CD4-positive, alpha-beta T cell treated with Interleukin-6 at 100 ng/mL for 8 hours (primary cell): ENCODE data around the gene TMEM26.

Experiments
- DNase-seq: peaks from one replicate; pipeline ENCODE4 v3.0.0-alpha.2; 2020; ENCODE audit warnings: mixed read lengths, low spot score

TMEM26 gene

DNA sequence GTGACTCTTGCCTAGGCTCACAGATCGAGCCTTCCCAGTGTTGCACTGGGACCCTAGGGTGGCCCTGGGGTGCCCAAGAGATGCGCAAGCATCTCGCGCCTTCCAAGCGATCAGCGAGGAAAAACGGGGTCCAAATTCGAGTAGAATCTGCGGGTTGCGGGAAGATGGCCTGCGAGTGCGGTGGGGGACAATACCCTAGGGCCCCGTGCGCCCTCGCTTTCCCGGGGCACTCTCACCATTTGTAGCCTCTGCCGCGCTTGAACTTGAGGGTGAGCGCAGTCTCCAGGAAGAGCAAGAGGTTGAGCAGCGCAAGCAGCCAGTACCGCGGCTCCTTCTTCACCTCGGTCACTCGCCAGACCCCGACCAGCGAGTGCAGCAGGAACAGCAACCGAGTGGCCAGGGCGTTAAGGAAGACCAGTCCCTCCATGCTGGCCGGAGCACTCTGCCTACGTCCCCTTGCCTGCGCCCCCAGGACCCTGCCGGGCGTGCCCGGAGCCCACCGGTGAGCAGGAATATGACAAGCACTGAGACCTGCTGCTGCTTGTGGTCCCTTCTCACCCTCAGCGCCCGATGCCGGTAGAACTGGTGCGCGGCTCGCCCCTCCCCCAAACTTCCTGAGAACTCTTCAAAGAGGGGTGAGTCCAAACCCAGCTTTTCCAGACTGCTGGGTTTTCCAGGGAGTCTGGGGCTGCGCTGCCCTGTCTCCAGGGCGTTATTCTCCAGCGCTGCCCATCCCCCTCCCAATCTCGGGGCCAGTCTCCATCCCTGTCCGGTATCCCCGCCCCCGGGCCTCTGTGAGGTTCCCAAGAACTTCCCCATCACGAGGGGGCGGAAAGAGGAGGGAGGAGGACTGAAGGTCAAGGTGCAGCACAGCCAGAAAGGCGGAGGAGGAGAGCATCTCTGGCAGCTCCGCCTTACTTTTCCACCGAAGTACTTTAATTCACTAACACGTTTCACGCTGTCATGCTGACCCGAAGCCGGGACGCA, at the start of gene TMEM26:
TMEM26 (minus strand) TSS at position 727 of the 987 bp plus-strand sequence; CDS start at position 427, 300 bp downstream.
- no peak for DNase-seq

- DNase-seq: no peak
Observed at GRCh38 chr10:61500460-61500859, 47.3 kb upstream of the TMEM26 start.

DNA sequence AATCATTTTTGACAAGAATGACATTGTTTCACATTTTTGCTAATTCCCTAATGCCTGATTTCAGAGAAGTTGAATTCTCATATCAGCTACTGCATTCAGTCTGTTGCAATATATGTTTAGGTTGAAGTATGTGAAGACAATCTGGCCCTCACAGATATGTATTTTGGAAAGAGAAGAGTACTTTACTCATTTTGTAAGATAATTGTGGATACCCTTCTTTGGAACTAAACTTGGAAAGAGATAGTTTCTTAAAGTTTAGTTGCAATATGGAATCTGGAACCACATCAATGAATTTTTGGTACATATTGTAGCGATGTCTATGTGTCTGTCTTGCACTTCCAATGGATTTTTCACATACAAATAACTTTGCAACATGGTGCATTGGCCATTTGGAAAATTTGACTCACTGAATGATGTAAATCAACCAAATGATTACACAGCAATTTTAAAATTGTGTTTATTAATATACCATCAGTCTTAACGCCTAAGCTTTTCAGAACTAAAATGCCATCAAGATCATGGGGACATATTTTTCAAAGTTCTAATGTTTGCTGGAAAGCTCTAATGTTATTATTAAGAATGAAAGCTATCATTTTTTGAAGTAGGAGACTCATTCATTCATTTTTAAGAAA, 39.3 kb upstream of the TMEM26 start:
- no peak for DNase-seq

DNA sequence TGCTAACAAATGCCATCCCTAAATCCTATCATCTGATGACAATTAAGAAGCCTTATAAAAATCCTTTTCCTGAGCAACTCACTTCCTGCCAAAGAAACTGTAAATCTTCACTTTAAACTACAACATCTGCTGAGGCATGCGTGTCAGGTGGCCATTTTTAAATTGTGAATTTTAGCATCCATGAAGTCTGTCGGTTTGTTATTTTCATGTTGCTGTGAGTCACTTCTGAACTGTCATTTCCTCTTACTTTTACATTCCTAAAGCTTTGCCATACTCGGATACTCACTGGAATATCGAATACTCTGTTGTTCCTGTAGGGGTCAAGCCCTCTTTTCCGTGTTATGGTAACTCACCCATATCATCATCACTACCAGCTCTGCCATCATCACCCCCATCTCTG, 34.3 kb upstream of the TMEM26 start:
- DNase-seq: no peak

DNA sequence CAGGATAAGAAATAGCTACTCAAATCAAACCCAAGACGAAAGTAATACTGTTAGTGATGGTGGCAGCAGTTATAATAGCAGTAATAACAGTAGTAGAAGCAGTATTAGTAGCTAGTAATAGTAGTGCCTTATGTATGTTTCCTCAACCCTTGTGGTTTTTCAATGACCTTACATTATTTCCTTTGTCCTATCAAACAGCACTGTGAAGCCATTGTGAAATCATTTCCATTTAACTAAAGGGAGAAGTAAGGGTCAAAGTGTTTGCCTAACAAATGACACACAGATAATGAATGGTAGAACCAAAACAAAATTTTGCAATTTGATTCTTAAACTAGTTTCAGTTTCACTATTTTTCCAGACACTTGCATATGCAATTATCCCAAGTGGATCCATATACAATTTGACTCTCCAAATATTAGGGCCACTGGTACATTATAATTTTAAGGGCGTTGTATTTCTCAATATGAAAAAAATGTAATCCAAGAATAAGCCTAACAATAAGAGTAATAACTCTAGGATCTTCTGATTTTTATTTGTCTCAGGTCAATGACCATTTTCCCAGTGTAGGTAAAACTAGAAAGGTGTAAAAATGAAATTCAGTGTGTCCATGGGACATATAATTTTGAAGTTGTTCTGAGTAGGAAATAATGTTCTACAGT, 33.7 kb upstream of the TMEM26 start:
- no peak for DNase-seq

DNA sequence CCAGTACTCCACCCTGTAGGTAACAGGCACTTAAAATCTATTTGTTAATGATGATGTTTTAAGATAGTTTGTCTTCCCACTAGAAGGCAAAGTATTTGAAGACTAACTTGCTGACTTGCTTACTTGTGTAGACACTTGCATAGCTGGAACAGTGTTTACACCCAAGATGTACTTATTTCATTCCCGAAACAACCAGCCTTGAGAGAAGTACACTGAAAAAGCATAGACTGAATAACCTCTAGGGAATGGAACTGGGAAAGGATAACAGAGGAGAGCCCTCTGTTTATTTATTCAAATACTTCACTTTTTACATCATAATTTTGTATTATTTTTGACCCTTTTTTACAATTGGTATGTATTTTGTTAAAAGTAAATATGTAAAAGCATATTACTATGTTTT, 33.1 kb upstream of the TMEM26 start:
- DNase-seq: no peak

GRCh38 chr10:61481597-61481996, 28.4 kb upstream of the TMEM26 start:
- DNase-seq: no peak

DNA sequence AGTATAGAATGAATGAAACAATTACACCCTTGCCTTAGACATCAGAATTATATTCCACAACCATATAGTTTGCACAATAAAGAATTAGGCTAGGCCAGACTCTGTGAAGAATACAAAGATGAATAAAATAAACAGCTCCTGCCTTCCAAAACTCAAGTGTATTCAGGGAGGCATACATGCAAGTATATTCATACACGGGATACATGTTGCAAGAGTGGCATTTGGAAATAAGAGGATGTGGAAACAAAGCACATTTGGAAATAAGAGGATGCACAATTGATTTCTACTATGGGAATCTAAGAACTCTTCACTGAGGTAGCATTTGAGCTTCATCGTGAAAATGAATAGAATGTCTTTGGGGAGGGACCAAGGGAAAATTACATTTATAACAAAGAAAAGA, 27.0 kb upstream of the TMEM26 start:
- DNase-seq: no peak

- DNase-seq: no peak
Observed at GRCh38 chr10:61478621-61479312, 25.6 kb upstream of the TMEM26 start.

DNA sequence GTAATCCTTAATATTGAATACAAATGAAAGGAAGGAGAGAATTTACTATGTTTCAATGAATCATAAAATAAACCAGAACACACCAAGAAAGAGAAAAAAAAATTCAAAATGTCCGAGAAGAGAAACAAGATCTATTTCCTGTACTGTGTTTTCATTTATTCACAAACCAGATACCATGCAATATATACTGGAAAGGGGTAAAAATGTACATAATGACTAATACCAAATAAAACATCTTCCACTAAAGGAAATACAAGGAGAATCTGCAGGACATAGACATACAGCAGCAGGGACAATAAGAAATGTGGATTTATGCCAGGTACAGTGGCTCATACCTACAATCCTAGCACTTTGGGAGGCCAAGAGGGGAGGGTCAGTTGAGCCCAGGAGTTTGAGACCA, 24.3 kb upstream of the TMEM26 start:
- no peak for DNase-seq

- no peak for DNase-seq
Observed at GRCh38 chr10:61476529-61476928, 23.3 kb upstream of the TMEM26 start.

DNA sequence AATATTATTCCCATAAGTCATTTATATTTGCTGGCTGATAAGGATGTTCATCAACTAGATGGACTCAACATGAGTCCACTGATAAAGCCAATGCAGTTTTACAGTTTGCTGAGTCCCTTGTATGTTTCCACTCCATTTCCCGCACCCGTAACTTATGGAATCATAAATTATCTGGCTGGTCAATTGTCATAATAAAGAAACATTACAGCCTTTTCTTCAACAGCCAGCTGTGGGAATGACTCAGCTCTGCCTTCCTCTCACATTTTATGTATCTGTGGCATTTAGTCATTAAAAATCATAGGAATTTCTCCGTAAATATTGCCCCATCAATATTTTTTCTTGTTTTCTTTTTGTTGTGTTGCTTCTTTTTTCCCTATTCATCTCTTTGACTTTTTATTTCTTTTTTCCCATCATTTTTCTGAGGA, 22.3 kb upstream of the TMEM26 start:
- no peak for DNase-seq

- no peak for DNase-seq
Observed at GRCh38 chr10:61472090-61472674, 19.0 kb upstream of the TMEM26 start.

DNA sequence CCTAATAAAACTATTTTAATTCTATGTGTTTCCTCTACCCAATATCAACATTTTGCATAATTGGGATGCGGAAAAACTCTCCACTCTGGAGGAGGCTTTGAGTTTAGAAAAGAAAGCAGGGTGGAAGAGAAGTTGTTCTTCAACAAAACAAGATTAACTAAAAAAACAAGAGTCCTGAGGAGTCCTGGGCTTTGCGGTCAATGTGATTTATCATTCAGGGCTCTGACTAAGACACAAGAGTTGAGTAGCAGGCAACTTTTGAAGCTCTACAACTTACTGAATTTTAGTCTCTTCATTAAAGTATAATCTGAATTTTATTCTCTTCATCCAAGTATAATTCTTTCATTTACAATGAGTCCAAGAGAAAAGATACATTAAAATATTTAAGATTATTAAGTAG, 18.3 kb upstream of the TMEM26 start:
- DNase-seq: no peak

GRCh38 chr10:61470740-61471139, 17.6 kb upstream of the TMEM26 start:
- DNase-seq: no peak

- no peak for DNase-seq
Observed at GRCh38 chr10:61465901-61466632, 12.9 kb upstream of the TMEM26 start.

GRCh38 chr10:61465171-61465496, 12.0 kb upstream of the TMEM26 start:
- DNase-seq: no peak

DNA sequence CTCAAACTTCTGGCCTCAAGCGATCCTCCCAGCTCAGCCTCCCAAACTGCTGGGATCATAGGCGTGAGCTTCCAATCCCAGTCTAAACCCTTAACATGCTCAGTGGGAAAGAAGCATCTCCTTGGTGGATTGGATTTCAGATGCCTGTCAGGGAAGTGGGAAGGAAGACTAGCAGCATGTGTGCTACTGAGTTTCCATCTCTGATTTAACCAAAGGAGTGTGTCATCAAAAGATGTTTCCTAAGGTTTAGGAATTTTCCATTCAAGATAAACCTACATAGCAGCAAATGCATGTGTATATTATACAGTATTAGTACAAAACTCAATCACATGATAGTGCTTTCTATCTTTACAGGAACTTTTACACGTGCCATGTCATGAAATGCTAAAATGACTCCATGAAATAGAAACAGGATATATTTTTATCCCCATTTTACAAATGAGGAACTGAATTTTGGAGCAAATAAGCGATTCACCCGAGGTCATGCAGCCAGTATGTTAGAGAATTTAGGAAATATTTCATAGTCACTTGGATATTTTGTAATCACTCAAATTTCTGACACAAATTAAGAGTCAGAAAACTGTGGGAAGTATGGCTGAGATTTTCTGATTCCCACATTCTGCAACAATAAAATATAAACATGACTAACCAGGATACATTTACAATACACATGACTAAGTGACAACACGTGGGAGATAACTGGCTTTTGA, 11.4 kb upstream of the TMEM26 start:
- DNase-seq: no peak

- DNase-seq: no peak
Observed at GRCh38 chr10:61463035-61463909, 10.1 kb upstream of the TMEM26 start.

DNA sequence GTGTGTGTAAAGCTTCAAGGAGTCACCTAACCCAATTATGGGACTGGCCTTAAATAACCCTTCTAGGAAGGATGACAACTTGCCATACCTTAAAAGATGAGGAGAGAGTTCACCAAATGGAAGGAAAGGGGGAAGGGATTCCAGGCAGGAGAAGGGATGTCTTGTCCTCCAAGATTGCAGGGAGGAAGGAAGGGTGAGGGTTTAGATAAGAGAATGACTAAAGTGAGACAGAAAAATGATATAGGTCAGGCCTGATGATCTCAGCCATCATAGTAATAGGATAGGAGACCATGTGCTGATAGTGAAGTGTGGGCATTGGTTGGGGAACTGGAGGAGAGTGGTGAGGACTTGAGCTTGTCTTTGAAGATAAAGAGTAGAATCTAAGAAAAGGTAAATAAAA, 7.7 kb upstream of the TMEM26 start:
- no peak for DNase-seq
